Transverse colon (tissue), 4 donors: ENCODE results near the gene ZNF653.
A peak's percentile ranks its signal among the peaks of the same experiment; 100 is the strongest.

Experiments used
- CTCF ChIP-seq, 5 experiments: fragments of 200-600 bp in 3 of 5; fragments of 450-650 bp in 2 of 5; sonication (generic) in 3 of 5; IDR thresholded peaks; 1 replicate in 2 of 5; 2 replicates in 3 of 5; pipeline ENCODE4 v1.5.1; 2016 to 2017; ENCODE audit warnings: antibody characterized with exemption in 5 of 5, inconsistent platforms in 3 of 5, mild to moderate bottlenecking in 2 of 5, moderate library complexity in 1 of 5
- POLR2A ChIP-seq: fragments of 450-650 bp; IDR thresholded peaks from one replicate; pipeline ENCODE4 v1.6.1; 2016; ENCODE audit warnings: antibody characterized with exemption, mild to moderate bottlenecking, moderate library complexity
- POLR2AphosphoS5 ChIP-seq, 3 donors: sonication (generic); formaldehyde crosslinking; IDR thresholded peaks; one replicate each; pipeline ENCODE4 v1.6.1; 2016; ENCODE audit warnings: antibody characterized with exemption in 3 of 3

- TF ChIP-seq CTCF (IDR thresholded peaks at IDR 0.05) (no peak), POLR2AphosphoS5 (IDR thresholded peaks at IDR 0.05) (peak; percentile 34 to 40 (median 36)), POLR2A (peak; percentile 41)
These were observed at the start of gene ZNF653 for GRCh38 chr19:11505504-11506100.
